Gastrocnemius medialis (tissue), 4 donors: ENCODE data around the gene MAML3.

Source experiments
- CTCF ChIP-seq, 5 experiments: fragments of 450-650 bp in 3 of 5; fragments of 200-600 bp in 2 of 5; sonication (generic) in 2 of 5; IDR thresholded peaks in 4 of 5; conservative IDR thresholded peaks in 1 of 5; 1 replicate in 4 of 5; 2 replicates in 1 of 5; pipeline ENCODE4 v1.5.1; 2016 to 2019; ENCODE audit warnings: antibody characterized with exemption in 5 of 5, mild to moderate bottlenecking in 3 of 5, moderate library complexity in 3 of 5
- POLR2A ChIP-seq, 2 donors: fragments of 450-650 bp; IDR thresholded peaks; one replicate each; pipeline ENCODE4 v1.6.1; 2017; ENCODE audit warnings: antibody characterized with exemption in 2 of 2, mild to moderate bottlenecking in 2 of 2, moderate library complexity in 2 of 2

GRCh38 chr4:139933104-139933503 lies 220.9 kb downstream of the MAML3 start:
- TF ChIP-seq CTCF (IDR thresholded peaks at IDR 0.05 in 4 of 5, conservative IDR thresholded peaks at IDR 0.05 in 1 of 5), result no peak
- no peak for TF ChIP-seq POLR2A (IDR thresholded peaks at IDR 0.05)
